NCI-H2171 (cell line): ENCODE results near the gene UBE2E1.
"Not testable (repeated sequence)": the region's sequence is repeated elsewhere in the genome, so short reads cannot be mapped to it uniquely, and the experiment has no call there.

Experiments
- DNase-seq: peaks from one replicate; lab custom pipeline; 2025; lab: John Stamatoyannopoulos, UW

The UBE2E1 gene

DNA sequence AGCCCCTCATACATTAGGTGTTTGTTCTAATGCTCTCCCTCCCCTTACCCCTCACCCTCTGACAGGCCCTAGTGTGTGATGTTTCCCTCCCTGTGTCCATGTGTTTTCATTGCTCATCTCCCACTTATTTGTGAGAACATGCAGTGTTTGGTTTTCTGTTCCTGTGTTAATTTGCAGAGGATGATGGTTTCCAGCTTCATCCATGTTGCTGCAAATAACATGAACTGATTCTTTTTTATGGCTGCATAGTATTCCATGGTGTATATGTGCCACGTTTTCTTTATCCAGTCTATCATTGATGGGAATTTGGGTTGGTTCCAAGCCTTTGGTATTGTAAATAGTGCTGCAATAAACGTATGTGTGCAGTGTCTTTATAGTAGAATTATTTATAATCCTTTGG is 43.7 kb downstream of the UBE2E1 start:
- DNase-seq: not testable (repeated sequence)

GRCh38 chr3:23856286-23856685 is 50.5 kb downstream of the UBE2E1 start:
- no peak for DNase-seq

DNA sequence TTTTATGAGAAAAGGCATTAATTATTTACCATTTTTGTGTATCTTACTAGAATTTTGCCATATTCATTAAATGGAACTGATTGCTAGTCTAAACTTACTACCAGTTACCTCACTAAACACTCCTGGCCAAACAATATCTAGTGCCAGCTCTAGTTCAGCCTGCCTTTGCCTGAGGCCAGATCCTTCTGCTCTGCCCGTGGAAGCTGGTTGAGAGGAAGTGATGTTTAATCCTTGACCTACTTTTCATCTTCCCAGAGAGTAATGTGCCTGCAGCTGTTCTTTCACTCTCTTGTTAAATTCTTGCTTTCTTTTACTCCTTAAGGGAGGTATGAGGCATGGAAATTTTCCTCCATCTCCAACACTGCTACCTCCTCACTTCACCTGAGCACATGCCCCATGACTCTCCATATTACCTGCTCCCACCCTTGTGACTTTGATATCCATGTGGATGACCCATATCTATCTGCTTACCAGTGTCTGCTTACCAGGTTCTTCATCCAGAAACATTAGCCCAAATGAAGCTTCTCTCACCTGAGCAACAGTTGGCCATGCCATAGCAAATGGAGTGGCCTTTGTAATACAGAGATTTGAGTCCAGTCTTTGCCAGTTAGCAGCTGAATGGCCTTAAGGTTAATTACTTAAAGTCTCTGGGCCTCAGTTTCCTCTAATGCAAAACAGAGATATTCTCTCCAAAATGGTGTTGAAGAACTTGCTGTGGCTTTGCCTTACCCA is 53.4 kb downstream of the UBE2E1 start:
- DNase-seq: no peak

DNA sequence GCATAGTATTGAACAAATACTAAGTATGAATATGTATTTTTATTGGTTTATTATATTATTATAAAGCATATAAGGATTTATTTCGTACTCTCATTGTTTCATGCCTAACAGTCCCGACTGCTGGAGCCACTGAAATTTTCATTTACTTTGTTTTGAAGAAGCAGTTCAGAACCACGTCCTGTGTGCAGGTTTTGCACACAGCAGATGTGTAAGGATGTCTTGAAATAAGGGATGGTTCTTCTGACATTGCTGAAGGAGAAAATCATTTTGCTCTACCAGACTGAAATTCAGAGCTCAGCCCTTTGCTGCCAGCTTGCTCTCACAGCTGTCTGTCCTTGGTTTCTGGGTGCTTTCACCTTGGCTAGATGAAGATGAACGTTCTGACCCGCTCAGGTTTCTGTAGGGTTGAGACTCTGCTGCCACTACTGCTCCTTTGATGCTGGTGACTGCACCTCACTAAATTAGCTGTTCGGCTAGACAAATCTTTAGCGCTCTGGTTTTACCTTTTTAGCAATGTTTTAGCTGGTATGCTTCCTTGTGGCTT is 54.2 kb downstream of the UBE2E1 start:
- DNase-seq: no peak

GRCh38 chr3:23861689-23862088 is 55.9 kb downstream of the UBE2E1 start:
- no peak for DNase-seq

- DNase-seq: no peak
Measured at GRCh38 chr3:23863060-23863459, 57.3 kb downstream of the UBE2E1 start.

- DNase-seq: no peak
Measured at GRCh38 chr3:23864931-23865330, 59.2 kb downstream of the UBE2E1 start.

- no peak for DNase-seq
Measured at GRCh38 chr3:23865595-23866396, 60.0 kb downstream of the UBE2E1 start.

- no peak for DNase-seq
Measured at GRCh38 chr3:23867400-23867799, 61.6 kb downstream of the UBE2E1 start.

DNA sequence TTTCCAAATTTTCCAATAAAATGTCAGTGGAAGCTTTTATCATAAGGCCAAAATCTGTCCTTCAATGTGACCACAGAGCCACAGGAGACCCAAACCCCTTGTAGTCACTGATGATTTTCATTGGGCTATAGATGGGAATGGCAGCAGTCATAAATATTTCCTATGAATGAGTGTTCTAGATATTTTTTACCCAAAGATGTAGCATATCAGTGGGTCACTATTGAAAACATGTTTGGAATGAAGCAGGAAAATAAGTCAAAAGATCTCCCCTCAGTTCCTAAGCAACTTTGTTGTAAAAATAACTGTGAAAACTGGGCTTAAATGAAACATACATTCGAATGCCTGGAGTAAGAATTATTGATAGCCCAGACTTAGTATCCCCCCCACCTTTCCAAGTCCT is 62.1 kb downstream of the UBE2E1 start:
- DNase-seq: no peak

GRCh38 chr3:23869977-23870662 is 64.4 kb downstream of the UBE2E1 start:
- no peak for DNase-seq

GRCh38 chr3:23870663-23871043 is 64.9 kb downstream of the UBE2E1 start:
- DNase-seq: not testable (repeated sequence)

DNA sequence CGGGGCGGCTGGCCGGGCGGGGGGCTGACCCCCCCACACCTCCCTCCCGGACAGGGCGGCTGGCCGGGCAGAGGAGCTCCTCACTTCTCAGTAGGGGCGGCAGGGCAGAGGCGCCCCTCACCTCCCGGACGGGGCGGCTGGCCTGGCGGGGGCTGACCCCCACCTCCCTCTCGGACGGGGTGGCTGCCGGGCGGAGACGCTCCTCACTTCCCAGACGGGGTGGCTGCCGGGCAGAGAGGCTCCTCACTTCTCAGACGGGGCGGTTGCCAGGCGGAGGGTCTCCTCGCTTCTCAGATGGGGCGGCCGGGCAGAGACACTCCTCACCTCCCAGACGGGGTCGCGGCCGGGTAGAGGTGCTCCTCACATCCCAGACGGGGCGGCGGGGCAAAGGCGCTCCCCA is 65.6 kb downstream of the UBE2E1 start:
- DNase-seq: not testable (repeated sequence)

DNA sequence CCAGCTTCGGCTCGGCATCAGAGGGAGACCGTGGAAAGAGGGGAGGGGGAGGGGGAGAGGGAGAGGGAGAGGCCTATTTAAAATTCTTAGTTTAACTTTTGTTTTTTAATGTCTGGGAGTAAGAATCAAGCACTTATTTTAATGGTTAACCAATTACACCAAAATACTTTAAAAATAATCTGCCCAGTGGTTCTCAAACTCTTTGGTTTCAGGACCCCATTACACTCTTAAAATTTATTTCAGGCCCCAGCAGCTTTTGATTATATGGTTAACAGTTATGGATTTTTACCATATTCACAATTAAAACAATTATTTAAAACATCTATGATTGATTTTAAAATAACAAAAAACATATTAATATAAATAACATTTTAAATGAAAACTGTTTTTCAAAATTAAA is 66.6 kb downstream of the UBE2E1 start:
- DNase-seq: no peak

DNA sequence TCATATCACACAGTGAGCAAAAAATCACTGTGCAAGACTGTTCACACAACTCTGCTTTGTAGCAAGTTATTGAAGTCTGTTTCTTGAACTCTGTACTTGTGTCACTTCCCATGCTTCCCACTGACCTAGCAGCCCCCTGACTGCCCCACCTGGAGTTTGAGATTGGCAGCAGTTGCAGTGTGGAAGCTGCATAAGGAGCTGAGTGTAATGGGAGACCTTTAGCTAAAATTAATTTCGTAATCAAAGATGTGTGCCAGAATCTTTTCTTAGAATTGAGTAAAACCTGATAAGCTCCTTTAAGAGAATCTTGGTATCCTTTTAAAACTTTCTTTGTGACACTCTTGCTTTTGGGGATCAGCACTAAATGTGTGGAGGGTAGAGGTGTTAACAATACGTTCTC is 68.2 kb downstream of the UBE2E1 start:
- no peak for DNase-seq

GRCh38 chr3:23874359-23875112 is 68.8 kb downstream of the UBE2E1 start:
- DNase-seq: no peak

DNA sequence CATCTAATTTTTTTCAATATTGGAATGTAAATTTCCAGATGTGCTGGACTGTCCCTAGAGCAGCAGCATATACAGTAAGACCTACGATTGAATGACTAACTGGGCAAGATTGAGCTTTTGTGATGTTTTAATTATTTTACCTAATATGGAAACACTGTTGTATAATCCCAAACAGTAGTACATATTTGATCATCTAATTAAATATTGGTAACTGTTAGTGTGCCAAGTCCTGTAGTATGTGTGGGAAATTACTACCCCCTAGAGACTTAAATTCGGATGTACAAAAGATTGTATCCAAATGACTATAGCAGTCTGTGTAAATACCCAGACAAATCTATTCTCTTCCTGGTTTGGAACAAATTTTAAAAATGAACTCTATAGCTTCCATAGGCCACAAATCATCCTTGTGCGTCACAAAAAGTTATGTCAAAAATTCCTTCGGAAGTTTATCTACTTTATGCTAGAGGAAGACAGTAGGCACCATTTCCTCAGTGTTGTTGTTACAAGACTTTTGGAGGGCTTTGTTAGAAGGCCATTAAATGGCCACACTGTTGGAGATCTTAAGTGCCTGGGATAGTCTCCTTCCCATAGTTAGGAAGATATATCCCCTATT is 69.5 kb downstream of the UBE2E1 start:
- DNase-seq: no peak

DNA sequence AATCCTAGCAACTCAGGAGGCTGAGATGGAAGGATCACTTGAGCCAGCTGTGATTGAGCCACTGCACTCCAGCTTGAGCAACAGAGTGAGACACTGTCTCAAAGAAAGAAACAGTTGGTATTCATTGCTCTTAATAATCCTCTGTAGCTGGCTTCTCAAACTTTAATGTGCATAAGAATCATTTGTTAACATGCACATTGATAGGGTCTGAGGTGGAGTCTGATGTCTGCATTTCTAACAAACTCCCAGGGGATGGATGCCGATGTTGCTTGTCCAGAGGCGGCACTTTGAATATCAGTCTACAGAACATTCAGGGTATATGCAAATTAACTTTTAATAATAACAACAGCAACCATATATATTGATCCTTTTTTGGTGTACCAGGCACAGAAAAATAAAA is 71.2 kb downstream of the UBE2E1 start:
- no peak for DNase-seq

DNA sequence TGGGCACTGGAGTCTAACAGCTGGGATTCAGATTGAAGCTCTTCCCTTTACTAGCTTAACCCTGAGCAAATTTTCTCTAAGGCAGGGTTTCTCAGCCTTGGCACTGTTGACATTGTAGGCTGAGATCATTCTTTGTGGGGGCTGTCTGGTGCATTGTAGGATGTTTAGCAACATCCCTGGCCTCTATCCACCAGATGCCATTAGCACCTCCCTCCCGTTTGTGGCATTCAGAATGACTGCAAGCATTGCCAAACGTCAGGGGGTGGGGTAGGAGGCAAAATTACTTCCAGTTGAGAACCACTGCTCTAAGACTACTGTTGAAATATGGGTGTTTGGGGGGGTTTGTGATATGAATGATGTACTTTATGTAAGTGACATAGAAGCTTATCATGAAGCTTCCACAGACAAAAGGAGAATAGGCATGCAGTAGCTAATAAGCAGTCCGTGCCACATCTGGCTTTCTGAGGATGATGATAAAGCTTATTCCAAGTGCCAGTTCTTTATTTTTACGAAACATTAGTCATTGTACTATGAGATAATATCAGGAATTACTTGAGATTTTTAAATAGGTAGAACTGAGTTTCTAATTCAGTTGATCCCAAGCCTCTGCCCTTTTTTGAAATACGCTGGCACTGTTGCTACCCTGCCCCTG is 71.7 kb downstream of the UBE2E1 start:
- DNase-seq: no peak

GRCh38 chr3:23879485-23879884 is 73.7 kb downstream of the UBE2E1 start:
- DNase-seq: no peak
